Mesendoderm (in vitro differentiated cells): ENCODE measurements around the gene FAM184B.

Source experiments
- DNase-seq: peaks from one replicate; pipeline ENCODE4 v3.0.0; 2013
- H2AK5ac ChIP-seq: 2 replicates; pipeline ENCODE4 v1.6.1; 2013; ENCODE audit warnings: low read length, inconsistent platforms
- H2BK120ac ChIP-seq: 2 replicates; pipeline ENCODE4 v1.6.1; 2013; ENCODE audit warnings: low read depth, mild to moderate bottlenecking, low read length, moderate library complexity, mixed read lengths
- H2BK15ac ChIP-seq: replicated peaks from 2 replicates; pipeline ENCODE4 v1.6.1; 2013; ENCODE audit warnings: low read depth, mild to moderate bottlenecking, moderate library complexity
- H2BK5ac ChIP-seq: 2 replicates; pipeline ENCODE4 v1.6.1; 2013; ENCODE audit warnings: low read length, inconsistent platforms
- H3K18ac ChIP-seq: 2 replicates; pipeline ENCODE4 v1.6.1; 2013; ENCODE audit warnings: mild to moderate bottlenecking, low read length, mixed read lengths
- H3K23ac ChIP-seq: one replicate; pipeline ENCODE4 v1.6.1; 2013; ENCODE audit warnings: low read length
- H3K27ac ChIP-seq: 2 replicates; pipeline ENCODE4 v1.5.1; 2013; ENCODE audit warnings: low read depth, mild to moderate bottlenecking, inconsistent platforms, low read length, moderate library complexity
- H3K27me3 ChIP-seq: 2 replicates; pipeline ENCODE4 v1.6.1; 2013; ENCODE audit warnings: low read length, control low read depth, mild to moderate bottlenecking, inconsistent platforms; ENCODE audit not compliant: insufficient read depth, poor library complexity
- H3K36me3 ChIP-seq: 2 replicates; pipeline ENCODE4 v1.6.1; 2013; ENCODE audit warnings: low read length, inconsistent platforms; ENCODE audit not compliant: control insufficient read depth, insufficient read depth
- H3K4ac ChIP-seq: one replicate; pipeline ENCODE4 v1.6.1; 2013; ENCODE audit warnings: low read depth, mild to moderate bottlenecking, low read length, moderate library complexity
- H3K4me1 ChIP-seq: 2 replicates; pipeline ENCODE4 v1.6.1; 2013; ENCODE audit warnings: low read depth, low read length, inconsistent platforms; ENCODE audit not compliant: control insufficient read depth
- H3K4me2 ChIP-seq: 2 replicates; pipeline ENCODE4 v1.6.1; 2013; ENCODE audit warnings: low read length
- H3K4me3 ChIP-seq: 2 replicates; pipeline ENCODE4 v1.5.1; 2013; ENCODE audit warnings: mild to moderate bottlenecking, low read length
- H3K56ac ChIP-seq: one replicate; pipeline ENCODE4 v1.6.1; 2013; ENCODE audit warnings: low read length
- H3K79me1 ChIP-seq: 2 replicates; pipeline ENCODE4 v1.6.1; 2013; ENCODE audit warnings: low read length, inconsistent platforms
- H3K79me2 ChIP-seq: 2 replicates; pipeline ENCODE4 v1.6.1; 2013; ENCODE audit warnings: mild to moderate bottlenecking, low read length; ENCODE audit not compliant: control insufficient read depth, insufficient read depth
- H3K9ac ChIP-seq: 2 replicates; pipeline ENCODE4 v1.6.1; 2013; ENCODE audit warnings: low read length, inconsistent platforms
- H4K5ac ChIP-seq: one replicate; pipeline ENCODE4 v1.6.1; 2013; ENCODE audit warnings: low read length
- H4K8ac ChIP-seq: one replicate; pipeline ENCODE4 v1.6.1; 2013; ENCODE audit warnings: low read depth, mild to moderate bottlenecking, control low read depth, low read length, moderate library complexity
- WGBS: extraction: QIAGEN DNeasy Blood & Tissue Kit; methylation state at CpG from one replicate; pipeline ENCODE4 v1.1.7; 2013; ENCODE audit warnings: low lambda C conversion rate, missing lambda C conversion rate; ENCODE audit not compliant: insufficient coverage; ENCODE audit errors: extremely low coverage; 5-methylcytosine and 5-hydroxymethylcytosine counted together

FAM184B gene

GRCh38 chr4:17636696-17637622 lies 144.5 kb downstream of the FAM184B start:
- no peak overlapping the region for H3K23ac ChIP-seq
- H2BK15ac ChIP-seq, result no peak overlapping the region
- H3K18ac ChIP-seq, result no peak overlapping the region
- H2AK5ac ChIP-seq, result no peak overlapping the region
- no peak overlapping the region for H4K8ac ChIP-seq
- no peak overlapping the region for H2BK120ac ChIP-seq
- no peak overlapping the region for H3K56ac ChIP-seq
- peak; percentile 88 for DNase-seq
- no peak overlapping the region for H2BK5ac ChIP-seq
- peaks cover 5% of the 10 kb centered on the region for H3K36me3 ChIP-seq
- no peak overlapping the region for H3K4me3 ChIP-seq
- H3K4me2 ChIP-seq, result no peak overlapping the region
- no peak overlapping the region for H3K4ac ChIP-seq
- no peaks in the 10 kb centered on the region for H3K79me1 ChIP-seq
- H3K27ac ChIP-seq, result no peak overlapping the region
- H3K9ac ChIP-seq, result no peak overlapping the region
- no CpG with 5 or more reads among the region's 32 CpGs for WGBS
- H3K27me3 ChIP-seq, result no peaks in the 10 kb centered on the region
- H3K4me1 ChIP-seq, result no peaks in the 10 kb centered on the region
- no peaks in the 10 kb centered on the region for H3K79me2 ChIP-seq
- H4K5ac ChIP-seq, result no peak overlapping the region

- Histone ChIP-seq H3K4me3 (no peak overlapping the region), H3K79me2 (no peaks in the 10 kb centered on the region), H3K4ac (no peak overlapping the region), H4K8ac (no peak overlapping the region), H3K56ac (no peak overlapping the region), H3K79me1 (no peaks in the 10 kb centered on the region), H3K23ac (no peak overlapping the region), H3K9ac (no peak overlapping the region), H2AK5ac (no peak overlapping the region), H2BK15ac (no peak overlapping the region), H2BK5ac (no peak overlapping the region), H3K27ac (no peak overlapping the region), H3K18ac (no peak overlapping the region), H2BK120ac (no peak overlapping the region), H3K36me3 (peaks cover 5% of the 10 kb centered on the region), H3K4me1 (no peaks in the 10 kb centered on the region), H3K27me3 (no peaks in the 10 kb centered on the region), H3K4me2 (no peak overlapping the region), H4K5ac (no peak overlapping the region)
- DNase-seq, result no peak
- WGBS, result no CpG with 5 or more reads among the region's 17 CpGs
Measured at GRCh38 chr4:17636341-17636695, 145.1 kb downstream of the FAM184B start.

DNA sequence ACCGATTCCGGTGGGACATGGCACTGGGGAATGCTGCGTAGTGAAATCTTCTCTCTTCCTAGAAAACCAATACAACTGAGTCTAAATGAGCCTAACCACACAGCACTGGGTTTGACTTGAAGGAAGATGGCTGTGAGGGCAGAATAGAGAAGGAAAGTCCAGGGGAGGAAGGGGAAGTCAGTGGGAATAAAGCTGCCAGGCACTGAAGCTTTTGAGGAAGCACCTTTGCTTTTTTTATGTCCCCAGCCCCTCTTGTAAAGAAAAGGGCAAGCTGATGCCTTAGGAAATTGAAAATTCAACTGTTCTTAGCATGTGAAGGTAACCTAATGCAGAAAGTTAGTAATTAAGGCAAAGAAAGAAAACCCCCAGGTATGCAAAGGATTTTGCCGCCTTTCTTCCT lies 146.4 kb downstream of the FAM184B start:
- no peak overlapping the region for H3K4me2 ChIP-seq
- H2AK5ac ChIP-seq, result no peak overlapping the region
- H3K27ac ChIP-seq, result no peak overlapping the region
- H3K4me3 ChIP-seq, result no peak overlapping the region
- no peaks in the 10 kb centered on the region for H3K79me2 ChIP-seq
- no peaks in the 10 kb centered on the region for H3K79me1 ChIP-seq
- no peak overlapping the region for H3K23ac ChIP-seq
- H2BK15ac ChIP-seq, result no peak overlapping the region
- no peak overlapping the region for H3K56ac ChIP-seq
- H4K8ac ChIP-seq, result no peak overlapping the region
- no peak overlapping the region for H2BK5ac ChIP-seq
- no peak overlapping the region for H3K4ac ChIP-seq
- H2BK120ac ChIP-seq, result no peak overlapping the region
- no peak overlapping the region for H3K18ac ChIP-seq
- no peak overlapping the region for H3K9ac ChIP-seq
- no peaks in the 10 kb centered on the region for H3K4me1 ChIP-seq
- H4K5ac ChIP-seq, result no peak overlapping the region
- H3K36me3 ChIP-seq, result peaks cover 5% of the 10 kb centered on the region
- DNase-seq, result no peak
- H3K27me3 ChIP-seq, result no peaks in the 10 kb centered on the region
- WGBS, result no CpG with 5 or more reads among the region's 4 CpGs

GRCh38 chr4:17633600-17633999 lies 147.8 kb downstream of the FAM184B start:
- Histone ChIP-seq H3K4me1 (no peaks in the 10 kb centered on the region), H3K27me3 (no peaks in the 10 kb centered on the region), H2BK5ac (no peak overlapping the region), H2BK15ac (no peak overlapping the region), H3K9ac (no peak overlapping the region), H3K4me2 (no peak overlapping the region), H3K4ac (no peak overlapping the region), H3K36me3 (peaks cover 8% of the 10 kb centered on the region), H2AK5ac (no peak overlapping the region), H3K18ac (no peak overlapping the region), H3K4me3 (no peak overlapping the region), H3K23ac (no peak overlapping the region), H4K5ac (no peak overlapping the region), H2BK120ac (no peak overlapping the region), H3K79me2 (no peaks in the 10 kb centered on the region), H3K27ac (no peak overlapping the region), H4K8ac (no peak overlapping the region), H3K56ac (no peak overlapping the region), H3K79me1 (no peaks in the 10 kb centered on the region)
- WGBS, result no CpG with 5 or more reads among the region's 9 CpGs
- no peak for DNase-seq

DNA sequence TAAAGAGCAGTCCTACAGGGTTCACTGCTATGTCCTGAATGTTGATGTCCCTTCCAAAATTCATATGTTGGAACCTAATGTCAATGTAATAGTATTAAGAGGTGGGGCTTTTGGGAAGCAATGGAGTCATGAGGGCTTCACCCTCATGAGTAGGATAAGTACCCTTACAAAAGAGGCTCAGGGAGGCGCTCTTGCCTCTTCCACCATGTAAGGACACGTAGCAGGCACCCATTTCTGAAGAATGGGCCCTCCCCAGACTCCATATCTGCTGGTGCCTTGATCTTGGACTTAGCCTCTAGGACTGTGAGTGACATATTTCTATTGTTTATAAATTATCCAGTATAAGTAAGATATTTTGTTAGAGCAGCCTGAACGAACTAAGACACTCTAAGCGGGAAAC lies 151.2 kb downstream of the FAM184B start:
- no peak overlapping the region for H3K9ac ChIP-seq
- H2AK5ac ChIP-seq, result no peak overlapping the region
- H2BK15ac ChIP-seq, result no peak overlapping the region
- H3K27me3 ChIP-seq, result no peaks in the 10 kb centered on the region
- peaks cover 14% of the 10 kb centered on the region for H3K36me3 ChIP-seq
- H3K4me3 ChIP-seq, result no peak overlapping the region
- H3K4me1 ChIP-seq, result no peaks in the 10 kb centered on the region
- H3K23ac ChIP-seq, result no peak overlapping the region
- H3K79me2 ChIP-seq, result no peaks in the 10 kb centered on the region
- no peak overlapping the region for H3K4me2 ChIP-seq
- no peak overlapping the region for H4K5ac ChIP-seq
- H2BK5ac ChIP-seq, result no peak overlapping the region
- no peak overlapping the region for H3K27ac ChIP-seq
- H4K8ac ChIP-seq, result no peak overlapping the region
- no peak overlapping the region for H3K56ac ChIP-seq
- H2BK120ac ChIP-seq, result no peak overlapping the region
- no peak overlapping the region for H3K4ac ChIP-seq
- H3K18ac ChIP-seq, result no peak overlapping the region
- WGBS, result no CpG with 5 or more reads among the region's 4 CpGs
- peak; percentile 7 for DNase-seq
- H3K79me1 ChIP-seq, result peaks cover 4% of the 10 kb centered on the region

GRCh38 chr4:17624821-17625220 lies 156.6 kb downstream of the FAM184B start:
- Histone ChIP-seq H3K4ac (no peak overlapping the region), H3K27ac (no peak overlapping the region), H3K4me1 (no peaks in the 10 kb centered on the region), H3K4me2 (no peak overlapping the region), H2BK5ac (no peak overlapping the region), H3K9ac (no peak overlapping the region), H3K56ac (no peak overlapping the region), H4K8ac (no peak overlapping the region), H3K36me3 (peaks cover 23% of the 10 kb centered on the region), H2AK5ac (no peak overlapping the region), H3K79me1 (peaks cover 4% of the 10 kb centered on the region), H3K23ac (no peak overlapping the region), H3K79me2 (no peaks in the 10 kb centered on the region), H2BK15ac (no peak overlapping the region), H3K18ac (no peak overlapping the region), H2BK120ac (no peak overlapping the region), H3K27me3 (no peaks in the 10 kb centered on the region), H3K4me3 (no peak overlapping the region), H4K5ac (no peak overlapping the region)
- no CpG with 5 or more reads among the region's 2 CpGs for WGBS
- no peak for DNase-seq
